Activated CD4-positive, alpha-beta memory T cell treated with anti-CD3 and anti-CD28 coated beads, Interleukin-2, amount 10 ng/mL, durations not matched to agents 7 days and 5 days (primary cell): ENCODE data around the gene PTPN23. TPM values are rescaled to one million over a fixed set of nuclear protein-coding genes. Genes with fewer than 3 reads are reported as not detected.
A peak's percentile ranks its signal among the peaks of the same experiment; 100 is the strongest.

Experiments used
- CTCF ChIA-PET: fragments of 350-600 bp; sonication (Branson Sonifier 250); formaldehyde crosslinking; loops from one replicate; lab custom pipeline; 2021; ENCODE audit warnings: antibody characterized with exemption, inconsistent platforms; lab: Charles Lee
- POLR2A ChIA-PET: fragments of 350-600 bp; sonication (Branson Sonifier 250); formaldehyde crosslinking; loops from one replicate; lab custom pipeline; 2021; ENCODE audit warnings: antibody characterized with exemption; lab: Charles Lee
- DNase-seq: peaks from one replicate; pipeline ENCODE4 v3.0.0-alpha.2; 2020
- H3K27ac Mint-ChIP-seq: one replicate; pipeline ENCODE4 v1.8.0; 2021; ENCODE audit warnings: mild to moderate bottlenecking, mixed read lengths
- H3K27me3 Mint-ChIP-seq: one replicate; pipeline ENCODE4 v1.8.0; 2021; ENCODE audit warnings: mixed read lengths
- H3K36me3 Mint-ChIP-seq: one replicate; pipeline ENCODE4 v1.8.0; 2021; ENCODE audit warnings: low read depth, mixed read lengths
- H3K4me1 Mint-ChIP-seq: one replicate; pipeline ENCODE4 v1.8.0; 2021; ENCODE audit warnings: mixed read lengths
- H3K4me3 Mint-ChIP-seq: one replicate; pipeline ENCODE4 v1.8.0; 2021; ENCODE audit warnings: mild to moderate bottlenecking, mixed read lengths
- H3K9me3 Mint-ChIP-seq: one replicate; pipeline ENCODE4 v1.8.0; 2021; ENCODE audit warnings: mixed read lengths
- total RNA-seq, 2 experiments: library from RNA; stranded (reverse); gene quantifications; one replicate each; pipeline ENCODE4 v1.2.3, GENCODE V29; 2021

Gene PTPN23
- total RNA-seq, 2 experiments from 2014 or later = 26.8 to 28.7 TPM

DNA sequence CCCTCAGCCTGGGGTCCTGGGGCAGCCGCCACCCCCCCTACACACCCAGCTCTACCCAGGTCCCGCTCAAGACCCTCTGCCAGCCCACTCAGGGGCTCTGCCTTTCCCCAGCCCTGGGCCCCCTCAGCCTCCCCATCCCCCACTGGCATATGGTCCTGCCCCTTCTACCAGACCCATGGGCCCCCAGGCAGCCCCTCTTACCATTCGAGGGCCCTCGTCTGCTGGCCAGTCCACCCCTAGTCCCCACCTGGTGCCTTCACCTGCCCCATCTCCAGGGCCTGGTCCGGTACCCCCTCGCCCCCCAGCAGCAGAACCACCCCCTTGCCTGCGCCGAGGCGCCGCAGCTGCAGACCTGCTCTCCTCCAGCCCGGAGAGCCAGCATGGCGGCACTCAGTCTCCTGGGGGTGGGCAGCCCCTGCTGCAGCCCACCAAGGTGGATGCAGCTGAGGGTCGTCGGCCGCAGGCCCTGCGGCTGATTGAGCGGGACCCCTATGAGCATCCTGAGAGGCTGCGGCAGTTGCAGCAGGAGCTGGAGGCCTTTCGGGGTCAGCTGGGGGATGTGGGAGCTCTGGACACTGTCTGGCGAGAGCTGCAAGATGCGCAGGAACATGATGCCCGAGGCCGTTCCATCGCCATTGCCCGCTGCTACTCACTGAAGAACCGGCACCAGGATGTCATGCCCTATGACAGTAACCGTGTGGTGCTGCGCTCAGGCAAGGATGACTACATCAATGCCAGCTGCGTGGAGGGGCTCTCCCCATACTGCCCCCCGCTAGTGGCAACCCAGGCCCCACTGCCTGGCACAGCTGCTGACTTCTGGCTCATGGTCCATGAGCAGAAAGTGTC, 30.2 kb downstream of the PTPN23 start:
- peaks cover 7% of the 10 kb centered on the region for H3K4me1 Mint-ChIP-seq
- no peaks in the 10 kb centered on the region for H3K27me3 Mint-ChIP-seq
- DNase-seq = no peak
- peaks cover 31% of the 10 kb centered on the region for H3K36me3 Mint-ChIP-seq
- no peak overlapping the region for H3K4me3 Mint-ChIP-seq
- ChIA-PET POLR2A (no interaction called here), CTCF (no interaction called here)
- H3K27ac Mint-ChIP-seq = no peak overlapping the region
- no peaks in the 10 kb centered on the region for H3K9me3 Mint-ChIP-seq

GRCh38 chr3:47411696-47412452, 31.1 kb downstream of the PTPN23 start:
- H3K36me3 Mint-ChIP-seq = peaks cover 32% of the 10 kb centered on the region
- H3K27me3 Mint-ChIP-seq = no peaks in the 10 kb centered on the region
- POLR2A ChIA-PET = interaction anchor here (0.8 kb wide), 1 partner anchor 9 kb away, joined by 3 read pairs; no protein-coding TSS in a partner anchor
- CTCF ChIA-PET = no interaction called here
- DNase-seq = no peak
- H3K4me1 Mint-ChIP-seq = peaks cover under 1% of the 10 kb centered on the region
- no peak overlapping the region for H3K27ac Mint-ChIP-seq
- H3K4me3 Mint-ChIP-seq = no peak overlapping the region
- no peaks in the 10 kb centered on the region for H3K9me3 Mint-ChIP-seq

GRCh38 chr3:47412453-47412756, 31.6 kb downstream of the PTPN23 start:
- no peak overlapping the region for H3K4me3 Mint-ChIP-seq
- H3K36me3 Mint-ChIP-seq = peaks cover 30% of the 10 kb centered on the region
- DNase-seq = no peak
- no peaks in the 10 kb centered on the region for H3K27me3 Mint-ChIP-seq
- no peaks in the 10 kb centered on the region for H3K9me3 Mint-ChIP-seq
- no peak overlapping the region for H3K27ac Mint-ChIP-seq
- CTCF ChIA-PET = no interaction called here
- POLR2A ChIA-PET = interaction anchor here (0.8 kb wide), 1 partner anchor 9 kb away, joined by 3 read pairs; no protein-coding TSS in a partner anchor
- H3K4me1 Mint-ChIP-seq = no peaks in the 10 kb centered on the region

GRCh38 chr3:47412842-47413520, 32.2 kb downstream of the PTPN23 start:
- Mint-ChIP-seq H3K27ac (no peak overlapping the region), H3K27me3 (no peaks in the 10 kb centered on the region), H3K36me3 (peaks cover 27% of the 10 kb centered on the region), H3K4me3 (no peak overlapping the region), H3K4me1 (no peaks in the 10 kb centered on the region), H3K9me3 (no peaks in the 10 kb centered on the region)
- ChIA-PET POLR2A (interaction anchor here (0.8 kb wide), 1 partner anchor 8 kb away, joined by 3 read pairs; no protein-coding TSS in a partner anchor), CTCF (no interaction called here)
- DNase-seq = no peak

DNA sequence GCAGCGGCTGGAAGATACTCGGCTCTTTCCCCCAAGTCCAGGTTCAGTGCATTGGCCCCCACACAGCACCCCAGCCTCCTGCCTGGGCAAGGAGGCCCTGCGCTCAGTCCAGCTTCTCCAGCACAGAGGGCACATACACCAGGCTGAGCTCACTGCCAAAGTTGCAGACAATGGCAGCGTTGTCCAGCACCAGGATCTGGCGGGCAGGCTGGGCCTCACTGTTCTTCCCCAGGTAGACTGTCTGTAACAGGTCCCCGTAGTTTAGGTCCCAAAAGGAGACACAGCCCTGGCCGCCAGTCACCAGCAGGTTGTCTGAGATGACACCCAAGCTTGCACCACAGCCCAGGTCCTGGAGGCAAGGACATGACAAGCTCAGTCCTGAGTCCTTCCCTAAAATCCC, 32.9 kb downstream of the PTPN23 start:
- H3K4me1 Mint-ChIP-seq = no peaks in the 10 kb centered on the region
- ChIA-PET CTCF (no interaction called here), POLR2A (no interaction called here)
- no peaks in the 10 kb centered on the region for H3K27me3 Mint-ChIP-seq
- no peaks in the 10 kb centered on the region for H3K9me3 Mint-ChIP-seq
- DNase-seq = no peak
- no peak overlapping the region for H3K4me3 Mint-ChIP-seq
- H3K27ac Mint-ChIP-seq = no peak overlapping the region
- peaks cover 27% of the 10 kb centered on the region for H3K36me3 Mint-ChIP-seq

DNA sequence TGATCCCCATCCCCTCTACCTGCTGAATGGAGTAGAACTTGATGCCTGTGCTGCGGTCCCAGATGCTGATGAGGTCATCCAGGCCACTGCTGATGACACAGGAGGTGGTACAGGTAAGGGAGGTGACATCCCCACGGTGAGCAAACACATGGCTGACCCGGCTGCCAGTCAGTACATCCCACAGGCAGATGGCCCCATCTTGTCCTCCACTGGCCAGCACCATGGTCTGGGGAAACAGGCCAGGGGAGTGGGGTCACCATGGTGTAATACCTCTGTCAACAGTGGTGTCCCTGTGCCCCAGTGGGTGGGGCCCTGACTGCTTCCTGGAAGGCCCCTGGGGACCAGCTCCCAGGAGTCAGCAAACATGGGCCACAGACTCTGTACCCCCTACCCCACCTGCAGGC, 33.3 kb downstream of the PTPN23 start:
- ChIA-PET CTCF (no interaction called here), POLR2A (no interaction called here)
- Mint-ChIP-seq H3K4me3 (no peak overlapping the region), H3K4me1 (peaks cover 1% of the 10 kb centered on the region), H3K27ac (no peak overlapping the region), H3K36me3 (peaks cover 31% of the 10 kb centered on the region), H3K9me3 (no peaks in the 10 kb centered on the region), H3K27me3 (no peaks in the 10 kb centered on the region)
- DNase-seq = no peak

- H3K9me3 Mint-ChIP-seq = no peaks in the 10 kb centered on the region
- H3K4me1 Mint-ChIP-seq = peaks cover 1% of the 10 kb centered on the region
- no peak overlapping the region for H3K27ac Mint-ChIP-seq
- DNase-seq = no peak
- H3K27me3 Mint-ChIP-seq = no peaks in the 10 kb centered on the region
- peaks cover 32% of the 10 kb centered on the region for H3K36me3 Mint-ChIP-seq
- ChIA-PET POLR2A (interaction anchor here (1.1 kb wide), 1 partner anchor 10 kb away, joined by 4 read pairs; no protein-coding TSS in a partner anchor), CTCF (no interaction called here)
- no peak overlapping the region for H3K4me3 Mint-ChIP-seq
Observed at GRCh38 chr3:47414666-47415587, 34.1 kb downstream of the PTPN23 start.

DNA sequence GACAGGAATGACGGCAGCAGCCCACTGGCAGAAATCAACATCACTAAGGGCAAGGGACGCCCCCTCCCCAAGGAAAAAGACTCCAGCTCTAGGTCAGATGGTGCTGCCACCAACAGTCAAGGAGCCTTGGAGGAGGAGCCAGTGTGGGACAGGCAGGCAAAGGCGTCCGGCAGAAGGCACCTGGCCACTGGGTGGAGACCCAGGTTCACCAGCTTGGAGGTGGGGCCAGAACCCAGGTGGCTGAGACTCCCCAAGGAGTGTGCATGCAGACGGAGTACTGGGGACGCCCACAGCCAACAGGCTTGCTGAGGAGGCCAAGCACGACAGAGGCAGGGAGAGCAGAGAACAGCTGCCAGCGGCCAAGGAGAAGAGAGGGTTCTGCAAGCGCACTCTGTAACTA, 35.2 kb downstream of the PTPN23 start:
- ChIA-PET POLR2A (interaction anchor here (1.1 kb wide), 1 partner anchor 11 kb away, joined by 4 read pairs; no protein-coding TSS in a partner anchor), CTCF (interaction anchor here (1.3 kb wide), 1 partner anchor 21 kb away, joined by 3 read pairs; no protein-coding TSS in a partner anchor)
- Mint-ChIP-seq H3K27me3 (no peaks in the 10 kb centered on the region), H3K27ac (no peak overlapping the region), H3K9me3 (no peaks in the 10 kb centered on the region), H3K4me3 (no peak overlapping the region), H3K36me3 (peaks cover 30% of the 10 kb centered on the region), H3K4me1 (peaks cover 5% of the 10 kb centered on the region)
- no peak for DNase-seq

DNA sequence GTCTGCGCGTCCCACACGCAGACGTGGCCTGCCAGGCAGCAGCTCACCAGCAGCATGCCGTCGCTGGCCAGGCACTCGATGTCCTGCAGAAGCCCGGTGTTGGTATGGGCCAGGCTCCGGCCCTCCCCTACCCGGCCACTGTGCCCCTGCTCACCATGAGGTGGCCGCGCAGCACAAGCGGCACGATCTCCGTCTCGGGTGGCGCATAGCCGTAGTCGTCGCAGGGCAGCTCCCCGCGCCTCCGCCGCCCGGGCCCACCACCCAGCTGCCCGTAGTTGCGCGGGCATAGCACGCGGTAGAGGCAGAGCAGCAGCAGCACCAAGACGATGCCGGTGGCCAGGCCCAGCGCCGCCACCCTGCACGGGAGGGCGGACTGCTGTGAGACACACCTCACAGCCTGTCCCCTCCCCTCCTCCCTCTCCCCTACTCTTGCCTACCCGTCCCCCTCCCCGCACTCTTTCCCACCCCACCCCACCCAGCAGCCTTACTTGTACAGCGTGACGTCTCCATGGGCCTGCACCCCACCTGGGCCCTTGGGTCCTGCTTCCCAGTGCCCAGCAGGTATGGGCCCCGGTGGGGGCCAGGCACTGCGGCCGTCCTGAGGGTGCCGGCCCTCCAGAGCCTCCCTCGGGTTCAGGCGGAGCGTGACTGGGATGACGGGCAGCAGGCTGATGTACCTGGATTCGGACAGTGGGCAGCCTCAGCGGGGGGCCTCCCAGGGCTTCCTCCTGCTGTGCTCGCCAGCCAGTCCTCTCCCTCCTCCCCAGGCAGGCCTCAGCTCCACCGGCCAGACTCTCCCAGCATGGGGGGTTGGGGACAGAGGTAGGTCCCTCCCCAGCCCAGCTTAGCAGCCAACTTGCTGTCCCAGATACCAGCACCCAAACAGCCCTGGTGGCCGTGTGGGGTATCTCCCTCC, 37.6 kb downstream of the PTPN23 start:
- H3K36me3 Mint-ChIP-seq = peaks cover 19% of the 10 kb centered on the region
- ChIA-PET CTCF (no interaction called here), POLR2A (interaction anchor here (0.8 to 1.1 kb wide), 2 partner anchors 12 to 38 kb away, joined by 3 read pairs; partner anchors contain the start of gene PTPN23)
- peaks cover 14% of the 10 kb centered on the region for H3K4me1 Mint-ChIP-seq
- no peak for DNase-seq
- no peak overlapping the region for H3K27ac Mint-ChIP-seq
- H3K27me3 Mint-ChIP-seq = no peaks in the 10 kb centered on the region
- H3K4me3 Mint-ChIP-seq = no peak overlapping the region
- H3K9me3 Mint-ChIP-seq = no peaks in the 10 kb centered on the region

- H3K9me3 Mint-ChIP-seq = no peaks in the 10 kb centered on the region
- H3K4me3 Mint-ChIP-seq = no peak overlapping the region
- H3K36me3 Mint-ChIP-seq = peaks cover 15% of the 10 kb centered on the region
- ChIA-PET POLR2A (interaction anchor here (0.8 to 1.1 kb wide), 2 partner anchors 12 to 39 kb away, joined by 3 read pairs; partner anchors contain the start of gene PTPN23), CTCF (interaction anchor here (0.5 to 1.0 kb wide), 2 partner anchors 95 to 366 kb away, joined by 3 to 4 read pairs; no protein-coding TSS in a partner anchor)
- H3K27me3 Mint-ChIP-seq = no peaks in the 10 kb centered on the region
- H3K4me1 Mint-ChIP-seq = peaks cover 14% of the 10 kb centered on the region
- H3K27ac Mint-ChIP-seq = peak overlapping the region; percentile 52
- DNase-seq = no peak
Observed at GRCh38 chr3:47419083-47420043, 38.5 kb downstream of the PTPN23 start.
